Neural cell (in vitro differentiated cells): ENCODE measurements around the gene METTL24. TPM values are rescaled to one million over a fixed set of nuclear protein-coding genes. Genes with fewer than 3 reads are reported as not detected.
"Not testable (repeated sequence)": the region's sequence is repeated elsewhere in the genome, so short reads cannot be mapped to it uniquely, and the experiment has no call there.

ENCODE experiments used
- H2AFZ ChIP-seq: fragments of 200-600, 300-800 bp; sonication (generic), shearing (Covaris generic); 2 replicates; pipeline ENCODE4 v1.6.0; 2014; ENCODE audit warnings: low read depth, mild to moderate bottlenecking, antibody characterized with exemption, low read length, moderate library complexity
- H3F3A ChIP-seq: fragments of 200-600 bp; shearing (Covaris generic); 2 replicates; pipeline ENCODE4 v1.6.1; 2016; ENCODE audit warnings: mild to moderate bottlenecking, moderate library complexity, mixed read lengths, antibody characterized with exemption, low read length; ENCODE audit not compliant: insufficient read depth, poor library complexity, severe bottlenecking
- H3K27ac ChIP-seq: fragments of 200-600, 300-800 bp; sonication (generic), shearing (Covaris generic); 2 replicates; pipeline ENCODE4 v1.5.1; 2014; ENCODE audit warnings: mild to moderate bottlenecking, low read length, moderate library complexity
- H3K27me3 ChIP-seq: fragments of 300-800, 200-600 bp; sonication (generic), shearing (Covaris generic); 2 replicates; pipeline ENCODE4 v1.6.0; 2014; ENCODE audit warnings: mild to moderate bottlenecking, low read depth, low read length, moderate library complexity; ENCODE audit not compliant: insufficient read depth
- H3K36me3 ChIP-seq: fragments of 300-800, 200-600 bp; sonication (generic), shearing (Covaris generic); 2 replicates; pipeline ENCODE4 v1.5.1; 2014; ENCODE audit warnings: mild to moderate bottlenecking, antibody characterized with exemption, low read length, moderate library complexity; ENCODE audit not compliant: insufficient read depth
- H3K4me2 ChIP-seq: fragments of 300-800, 200-600 bp; sonication (generic), shearing (Covaris generic); 2 replicates; pipeline ENCODE4 v1.6.0; 2014; ENCODE audit warnings: mild to moderate bottlenecking, low read length
- H3K4me3 ChIP-seq: fragments of 300-800, 200-600 bp; sonication (generic), shearing (Covaris generic); 2 replicates; pipeline ENCODE4 v1.5.1; 2014; ENCODE audit warnings: mild to moderate bottlenecking, low read length, moderate library complexity
- H3K79me2 ChIP-seq: fragments of 200-600 bp; shearing (Covaris generic); replicated peaks from 2 replicates; pipeline ENCODE4 v1.6.0; 2014; ENCODE audit warnings: mild to moderate bottlenecking, low read length, moderate library complexity; ENCODE audit not compliant: insufficient read depth
- H3K9ac ChIP-seq: fragments of 300-800, 200-600 bp; sonication (generic), shearing (Covaris generic); 2 replicates; pipeline ENCODE4 v1.6.1; 2016; ENCODE audit warnings: mild to moderate bottlenecking, low read length, mixed read lengths
- H3K9me2 ChIP-seq: fragments of 200-600 bp; shearing (Covaris generic); 2 replicates; pipeline ENCODE4 v1.6.1; 2016; ENCODE audit warnings: mild to moderate bottlenecking, low read length, mixed read lengths; ENCODE audit not compliant: insufficient read depth
- H3K9me3 ChIP-seq: fragments of 200-600, 300-800 bp; sonication (generic), shearing (Covaris generic); 2 replicates; pipeline ENCODE4 v1.6.1; 2016; ENCODE audit warnings: mild to moderate bottlenecking, mixed run types, low read length, moderate library complexity, mixed read lengths
- H4K20me1 ChIP-seq: fragments of 200-600 bp; shearing (Covaris generic); 2 replicates; pipeline ENCODE4 v1.6.1; 2016; ENCODE audit warnings: mild to moderate bottlenecking, mixed run types; ENCODE audit not compliant: insufficient read depth
- EP300 ChIP-seq: fragments of 450-650 bp; conservative IDR thresholded peaks from 2 replicates; pipeline ENCODE4 v1.6.1; 2014; ENCODE audit warnings: antibody characterized with exemption, mild to moderate bottlenecking, moderate library complexity; ENCODE audit not compliant: poor library complexity, severe bottlenecking
- EZH2 ChIP-seq: fragments of 200-600, 300-800 bp; shearing (Covaris generic), sonication (generic); IDR thresholded peaks from 2 replicates; pipeline ENCODE4 v1.6.1; 2014; ENCODE audit warnings: antibody characterized with exemption, low read length, borderline replicate concordance, mild to moderate bottlenecking; ENCODE audit not compliant: insufficient read depth, poor library complexity, severe bottlenecking
- MXI1 ChIP-seq: fragments of 450-650 bp; conservative IDR thresholded peaks from 2 replicates; pipeline ENCODE4 v1.6.1; 2014; ENCODE audit warnings: antibody characterized with exemption, mild to moderate bottlenecking; ENCODE audit not compliant: poor library complexity, severe bottlenecking
- POLR2AphosphoS5 ChIP-seq: IDR thresholded peaks from 2 replicates; pipeline ENCODE4 v1.6.1; 2012
- RAD21 ChIP-seq: fragments of 450-650 bp; conservative IDR thresholded peaks from 2 replicates; pipeline ENCODE4 v1.6.1; 2014; ENCODE audit warnings: antibody characterized with exemption, mild to moderate bottlenecking, moderate library complexity
- SMC3 ChIP-seq: fragments of 450-650 bp; conservative IDR thresholded peaks from 2 replicates; pipeline ENCODE4 v1.6.1; 2014; ENCODE audit warnings: antibody characterized with exemption, mild to moderate bottlenecking, moderate library complexity; ENCODE audit not compliant: poor library complexity
- TAF1 ChIP-seq: IDR thresholded peaks from 2 replicates; pipeline ENCODE4 v1.6.1; 2012; ENCODE audit warnings: low read depth
- polyA plus RNA-seq: library from polyadenylated mRNA; depleted of rRNA; stranded (reverse); fragments of >200 nt; gene quantifications from 2 replicates; pipeline ENCODE4 v1.2.3, GENCODE V29; 2014
- TF ChIP-seq, protein P1 (sequence below): fragments of 450-650 bp; IDR thresholded peaks from 2 replicates; pipeline ENCODE4 v1.5.1; 2014; ENCODE audit warnings: antibody characterized with exemption, mild to moderate bottlenecking, moderate library complexity; ENCODE audit not compliant: poor library complexity, severe bottlenecking
- TF ChIP-seq, protein P2 (sequence below): IDR thresholded peaks from 2 replicates; pipeline ENCODE4 v1.6.1; 2012; ENCODE audit warnings: borderline replicate concordance

Gene METTL24
- polyA plus RNA-seq, 1 donor from 2014 or later = not detected

- Histone ChIP-seq H4K20me1 (no peaks in the 10 kb centered on the region), H3K79me2 (no peaks in the 10 kb centered on the region), H3K9ac (no peak overlapping the region), H3K27me3 (no peaks in the 10 kb centered on the region), H3K9me3 (no peaks in the 10 kb centered on the region), H3K4me3 (no peak overlapping the region), H3K4me2 (no peak overlapping the region), H3K36me3 (no peaks in the 10 kb centered on the region), H2AFZ (no peak overlapping the region), H3K9me2 (no peaks in the 10 kb centered on the region), H3K27ac (no peak overlapping the region), H3F3A (no peaks in the 10 kb centered on the region)
- no peak for TF ChIP-seq TAF1
- TF ChIP-seq, protein P1, sequence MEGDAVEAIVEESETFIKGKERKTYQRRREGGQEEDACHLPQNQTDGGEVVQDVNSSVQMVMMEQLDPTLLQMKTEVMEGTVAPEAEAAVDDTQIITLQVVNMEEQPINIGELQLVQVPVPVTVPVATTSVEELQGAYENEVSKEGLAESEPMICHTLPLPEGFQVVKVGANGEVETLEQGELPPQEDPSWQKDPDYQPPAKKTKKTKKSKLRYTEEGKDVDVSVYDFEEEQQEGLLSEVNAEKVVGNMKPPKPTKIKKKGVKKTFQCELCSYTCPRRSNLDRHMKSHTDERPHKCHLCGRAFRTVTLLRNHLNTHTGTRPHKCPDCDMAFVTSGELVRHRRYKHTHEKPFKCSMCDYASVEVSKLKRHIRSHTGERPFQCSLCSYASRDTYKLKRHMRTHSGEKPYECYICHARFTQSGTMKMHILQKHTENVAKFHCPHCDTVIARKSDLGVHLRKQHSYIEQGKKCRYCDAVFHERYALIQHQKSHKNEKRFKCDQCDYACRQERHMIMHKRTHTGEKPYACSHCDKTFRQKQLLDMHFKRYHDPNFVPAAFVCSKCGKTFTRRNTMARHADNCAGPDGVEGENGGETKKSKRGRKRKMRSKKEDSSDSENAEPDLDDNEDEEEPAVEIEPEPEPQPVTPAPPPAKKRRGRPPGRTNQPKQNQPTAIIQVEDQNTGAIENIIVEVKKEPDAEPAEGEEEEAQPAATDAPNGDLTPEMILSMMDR = no peak
- TF ChIP-seq EP300 = no peak
- TF ChIP-seq, protein P2, sequence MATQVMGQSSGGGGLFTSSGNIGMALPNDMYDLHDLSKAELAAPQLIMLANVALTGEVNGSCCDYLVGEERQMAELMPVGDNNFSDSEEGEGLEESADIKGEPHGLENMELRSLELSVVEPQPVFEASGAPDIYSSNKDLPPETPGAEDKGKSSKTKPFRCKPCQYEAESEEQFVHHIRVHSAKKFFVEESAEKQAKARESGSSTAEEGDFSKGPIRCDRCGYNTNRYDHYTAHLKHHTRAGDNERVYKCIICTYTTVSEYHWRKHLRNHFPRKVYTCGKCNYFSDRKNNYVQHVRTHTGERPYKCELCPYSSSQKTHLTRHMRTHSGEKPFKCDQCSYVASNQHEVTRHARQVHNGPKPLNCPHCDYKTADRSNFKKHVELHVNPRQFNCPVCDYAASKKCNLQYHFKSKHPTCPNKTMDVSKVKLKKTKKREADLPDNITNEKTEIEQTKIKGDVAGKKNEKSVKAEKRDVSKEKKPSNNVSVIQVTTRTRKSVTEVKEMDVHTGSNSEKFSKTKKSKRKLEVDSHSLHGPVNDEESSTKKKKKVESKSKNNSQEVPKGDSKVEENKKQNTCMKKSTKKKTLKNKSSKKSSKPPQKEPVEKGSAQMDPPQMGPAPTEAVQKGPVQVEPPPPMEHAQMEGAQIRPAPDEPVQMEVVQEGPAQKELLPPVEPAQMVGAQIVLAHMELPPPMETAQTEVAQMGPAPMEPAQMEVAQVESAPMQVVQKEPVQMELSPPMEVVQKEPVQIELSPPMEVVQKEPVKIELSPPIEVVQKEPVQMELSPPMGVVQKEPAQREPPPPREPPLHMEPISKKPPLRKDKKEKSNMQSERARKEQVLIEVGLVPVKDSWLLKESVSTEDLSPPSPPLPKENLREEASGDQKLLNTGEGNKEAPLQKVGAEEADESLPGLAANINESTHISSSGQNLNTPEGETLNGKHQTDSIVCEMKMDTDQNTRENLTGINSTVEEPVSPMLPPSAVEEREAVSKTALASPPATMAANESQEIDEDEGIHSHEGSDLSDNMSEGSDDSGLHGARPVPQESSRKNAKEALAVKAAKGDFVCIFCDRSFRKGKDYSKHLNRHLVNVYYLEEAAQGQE = no peak
- TF ChIP-seq MXI1 = no peak
Observed at GRCh38 chr6:110310861-110311446, 47.2 kb downstream of the METTL24 start.

DNA sequence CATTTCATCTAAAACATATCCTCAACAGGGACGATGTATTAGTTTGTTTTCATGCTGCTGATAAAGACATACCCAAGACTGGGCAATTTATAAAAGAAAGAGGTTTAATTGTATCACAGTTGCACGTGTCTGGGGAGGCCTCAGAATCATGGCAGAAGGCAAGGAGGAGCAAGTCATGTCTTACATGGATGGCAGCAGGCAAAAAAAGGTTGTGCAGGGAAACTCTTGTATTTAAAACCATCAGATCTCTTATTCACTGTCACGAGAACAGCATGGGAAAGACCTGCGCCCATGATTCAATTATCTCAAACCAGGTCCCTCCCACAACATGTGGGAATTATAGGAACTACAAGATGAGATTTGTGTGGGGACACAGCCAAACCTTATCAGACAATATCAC, 48.7 kb downstream of the METTL24 start:
- H3F3A ChIP-seq, H3K36me3 ChIP-seq, H3K4me3 ChIP-seq, H3K27ac ChIP-seq, H3K9ac ChIP-seq, H2AFZ ChIP-seq, H3K9me2 ChIP-seq, H3K4me2 ChIP-seq, H3K79me2 ChIP-seq, H3K27me3 ChIP-seq, H4K20me1 ChIP-seq, H3K9me3 ChIP-seq: not testable (repeated sequence)

- TF ChIP-seq MXI1 = no peak
- TF ChIP-seq RAD21 = no peak
- TF ChIP-seq EZH2 = no peak
- TF ChIP-seq, protein P2 = no peak
- TF ChIP-seq SMC3 = no peak
- TF ChIP-seq POLR2AphosphoS5 = no peak
- TF ChIP-seq TAF1 = no peak
- TF ChIP-seq, protein P1 = no peak
- no peak for TF ChIP-seq EP300
- H3K36me3 ChIP-seq = no peaks in the 10 kb centered on the region
- H3K27ac ChIP-seq = no peak overlapping the region
- no peaks in the 10 kb centered on the region for H3K9me3 ChIP-seq
- no peak overlapping the region for H3K4me3 ChIP-seq
- no peaks in the 10 kb centered on the region for H3K79me2 ChIP-seq
- H3K9me2 ChIP-seq = no peaks in the 10 kb centered on the region
- H3F3A ChIP-seq = no peaks in the 10 kb centered on the region
- no peak overlapping the region for H3K9ac ChIP-seq
- no peaks in the 10 kb centered on the region for H3K27me3 ChIP-seq
- H2AFZ ChIP-seq = no peak overlapping the region
- H4K20me1 ChIP-seq = no peaks in the 10 kb centered on the region
- H3K4me2 ChIP-seq = no peak overlapping the region
Observed at GRCh38 chr6:110307368-110307767, 50.8 kb downstream of the METTL24 start.
